CD14-positive monocyte (primary cell): ENCODE results near the gene PNPLA7. TPM values are rescaled to one million over a fixed set of nuclear protein-coding genes. Genes with fewer than 3 reads are reported as not detected.
"Not testable (repeated sequence)": the region's sequence is repeated elsewhere in the genome, so short reads cannot be mapped to it uniquely, and the experiment has no call there.

Experiments used
- DNase-seq, 3 donors: peaks; one replicate each; pipeline ENCODE4 v3.0.0-alpha.2; 2011 to 2022
- H2AFZ ChIP-seq: 2 replicates; pipeline ENCODE4 v1.6.0; 2012; ENCODE audit warnings: mild to moderate bottlenecking, low read depth, low read length, inconsistent platforms; ENCODE audit not compliant: insufficient read depth, poor library complexity, severe bottlenecking
- H3K27ac ChIP-seq, 2 donors: 1 replicate in 1 of 2; 2 replicates in 1 of 2; pipeline ENCODE4 v1.5.1; 2012 to 2013; ENCODE audit warnings: low read length in 2 of 2, control low read depth in 1 of 2, inconsistent platforms in 1 of 2, low read depth in 1 of 2, mild to moderate bottlenecking in 1 of 2
- H3K27me3 ChIP-seq, 2 donors: one replicate each; pipeline versions ENCODE4 v1.6.0 to v1.6.1; 2011 to 2013; ENCODE audit warnings: low read length in 2 of 2; ENCODE audit not compliant: control insufficient read depth in 2 of 2, insufficient read depth in 2 of 2
- H3K36me3 ChIP-seq, 2 donors: replicated peaks in 1 of 2; 1 replicate in 1 of 2; 2 replicates in 1 of 2; pipeline versions ENCODE4 v1.5.1 to v1.6.1; 2012 to 2013; ENCODE audit warnings: low read length in 2 of 2, control low read depth in 1 of 2, inconsistent platforms in 1 of 2, mild to moderate bottlenecking in 1 of 2; ENCODE audit not compliant: insufficient read depth in 2 of 2, control insufficient read depth in 1 of 2
- H3K4me1 ChIP-seq, 2 donors: 1 replicate in 1 of 2; 2 replicates in 1 of 2; pipeline versions ENCODE4 v1.5.1 to v1.6.1; 2012 to 2013; ENCODE audit warnings: low read length in 2 of 2, control low read depth in 1 of 2, inconsistent platforms in 1 of 2, mild to moderate bottlenecking in 1 of 2, moderate library complexity in 1 of 2; ENCODE audit not compliant: insufficient read depth in 2 of 2, control insufficient read depth in 1 of 2
- H3K4me2 ChIP-seq: replicated peaks from 2 replicates; pipeline ENCODE3; 2012; ENCODE audit warnings: low read length, moderate library complexity, mild to moderate bottlenecking; ENCODE audit not compliant: poor library complexity, severe bottlenecking; ENCODE audit errors: extremely low read depth
- H3K4me3 ChIP-seq, 3 experiments: fragments of 200-600 bp in 1 of 3; sonication (generic) in 1 of 3; replicated peaks in 1 of 3; 1 replicate in 2 of 3; 2 replicates in 1 of 3; pipeline ENCODE4 v1.5.1; 2011 to 2013; ENCODE audit warnings: low read length in 3 of 3, mild to moderate bottlenecking in 3 of 3, control low read depth in 2 of 3, low read depth in 2 of 3, inconsistent platforms in 1 of 3, moderate library complexity in 1 of 3
- H3K79me2 ChIP-seq: 2 replicates; pipeline ENCODE4 v1.6.0; 2012; ENCODE audit warnings: mild to moderate bottlenecking, control low read depth, inconsistent platforms, low read length, moderate library complexity; ENCODE audit not compliant: insufficient read depth
- H3K9ac ChIP-seq: 2 replicates; pipeline ENCODE4 v1.6.0; 2017; ENCODE audit warnings: low read length, mild to moderate bottlenecking; ENCODE audit not compliant: insufficient read depth, poor library complexity, severe bottlenecking
- H3K9me3 ChIP-seq, 2 donors: replicated peaks in 1 of 2; 1 replicate in 1 of 2; 2 replicates in 1 of 2; pipeline versions ENCODE4 v1.5.1 to v1.6.1; 2012 to 2013; ENCODE audit warnings: low read length in 2 of 2, control low read depth in 1 of 2; ENCODE audit not compliant: control insufficient read depth in 1 of 2, insufficient read depth in 1 of 2
- H4K20me1 ChIP-seq: 2 replicates; pipeline ENCODE4 v1.6.0; 2012; ENCODE audit warnings: mild to moderate bottlenecking, low read length, control low read depth, moderate library complexity; ENCODE audit not compliant: insufficient read depth
- H3K27ac Mint-ChIP-seq, 7 donors: one replicate each; pipeline ENCODE4 v1.8.0; 2020; ENCODE audit warnings: mild to moderate bottlenecking in 7 of 7, mixed read lengths in 7 of 7, moderate library complexity in 6 of 7, inconsistent platforms in 2 of 7
- H3K27me3 Mint-ChIP-seq, 3 donors: one replicate each; pipeline ENCODE4 v1.8.0; 2021 to 2022; ENCODE audit warnings: low read depth in 3 of 3, mild to moderate bottlenecking in 3 of 3, mixed read lengths in 3 of 3, moderate library complexity in 3 of 3, inconsistent platforms in 1 of 3
- H3K36me3 Mint-ChIP-seq, 2 donors: one replicate each; pipeline ENCODE4 v1.8.0; 2020; ENCODE audit warnings: mixed read lengths in 2 of 2, inconsistent platforms in 1 of 2, mild to moderate bottlenecking in 1 of 2
- H3K4me1 Mint-ChIP-seq: one replicate; pipeline ENCODE4 v1.8.0; 2020; ENCODE audit warnings: mild to moderate bottlenecking, mixed read lengths
- H3K4me3 Mint-ChIP-seq, 2 donors: one replicate each; pipeline ENCODE4 v1.8.0; 2020; ENCODE audit warnings: mild to moderate bottlenecking in 2 of 2, mixed read lengths in 2 of 2, moderate library complexity in 1 of 2
- H3K9me3 Mint-ChIP-seq, 7 donors: one replicate each; pipeline ENCODE4 v1.8.0; 2020 to 2022; ENCODE audit warnings: mixed read lengths in 7 of 7, mild to moderate bottlenecking in 6 of 7, moderate library complexity in 6 of 7, inconsistent platforms in 2 of 7
- WGBS: methylation state at CpG from one replicate; pipeline ENCODE4 v1.1.5; 2013; ENCODE audit warnings: missing lambda C conversion rate; ENCODE audit not compliant: insufficient coverage; 5-methylcytosine and 5-hydroxymethylcytosine counted together
- intact Hi-C, 2 donors: fragments of 100-400 bp; cut with micrococcal nuclease; formaldehyde crosslinking; loops; one replicate each; pipeline versions ENCODE4 v1.15.0 to v1.15.1; 2023
- polyA plus RNA-seq, 3 donors: library from polyadenylated mRNA; depleted of rRNA in 1 of 3; unstranded in 2 of 3; stranded (reverse) in 1 of 3; fragments of 300-500 nt in 2 of 3; fragments of >200 nt in 1 of 3; fragmentation: Illumina TruSeq in 2 of 3; gene quantifications; 1 replicate in 2 of 3; 2 replicates in 1 of 3; pipeline ENCODE4 v1.2.3, GENCODE V29; 2012 to 2021
- TF ChIP-seq, protein P1 (sequence below): fragments of 200-600 bp; IDR thresholded peaks from one replicate; pipeline ENCODE4 v1.8.0; 2022; ENCODE audit warnings: antibody characterized with exemption, mild to moderate bottlenecking

Gene PNPLA7
- polyA plus RNA-seq, 3 donors = 0.10 to 1.1 (median 0.14) TPM

DNA sequence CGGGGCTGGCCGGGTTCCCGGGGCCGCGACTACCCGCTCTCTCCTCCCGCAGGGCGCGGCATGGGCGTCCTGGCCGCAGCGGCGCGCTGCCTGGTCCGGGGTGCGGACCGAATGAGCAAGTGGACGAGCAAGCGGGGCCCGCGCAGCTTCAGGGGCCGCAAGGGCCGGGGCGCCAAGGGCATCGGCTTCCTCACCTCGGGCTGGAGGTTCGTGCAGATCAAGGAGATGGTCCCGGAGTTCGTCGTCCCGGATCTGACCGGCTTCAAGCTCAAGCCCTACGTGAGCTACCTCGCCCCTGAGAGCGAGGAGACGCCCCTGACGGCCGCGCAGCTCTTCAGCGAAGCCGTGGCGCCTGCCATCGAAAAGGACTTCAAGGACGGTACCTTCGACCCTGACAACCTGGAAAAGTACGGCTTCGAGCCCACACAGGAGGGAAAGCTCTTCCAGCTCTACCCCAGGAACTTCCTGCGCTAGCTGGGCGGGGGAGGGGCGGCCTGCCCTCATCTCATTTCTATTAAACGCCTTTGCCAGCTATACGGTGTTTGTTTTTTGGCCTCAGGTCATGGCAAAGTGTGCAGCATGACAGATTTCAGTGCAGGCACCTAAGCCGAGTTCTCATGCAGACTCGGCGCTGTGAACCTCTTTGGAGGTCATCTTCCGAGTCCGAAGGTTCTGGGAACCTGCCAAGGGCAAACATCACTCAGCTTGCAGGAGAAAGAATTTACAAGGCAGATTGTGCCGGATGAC is 2.0 kb upstream of the PNPLA7 start:
- DNase-seq = peak in 2 of 3 donors; percentile 12 to 16
- Mint-ChIP-seq H3K27ac (peak overlapping the region in 4 of 7 donors; percentile 20 to 79 (median 72)), H3K9me3 (no peaks in the 10 kb centered on the region), H3K4me3 (peak overlapping the region; percentile 77 to 78), H3K4me1 (peaks cover 13% of the 10 kb centered on the region), H3K27me3 (peaks cover 0 to 1% (median 0%) of the 10 kb centered on the region in 3 donors), H3K36me3 (peaks cover 22 to 34% of the 10 kb centered on the region in 2 donors)
- Histone ChIP-seq H3K9ac (peak overlapping the region; percentile 81), H3K4me3 (peak overlapping the region; percentile 50 to 91 (median 74)), H3K79me2 (peaks cover 7% of the 10 kb centered on the region), H3K27me3 (no peaks in the 10 kb centered on the region), H4K20me1 (peaks cover 11% of the 10 kb centered on the region), H2AFZ (peak overlapping the region; percentile 87), H3K4me1 (peaks cover 16 to 24% of the 10 kb centered on the region in 2 donors), H3K4me2 (peak overlapping the region; percentile 89), H3K9me3 (no peaks in the 10 kb centered on the region), H3K36me3 (peaks cover 23 to 27% of the 10 kb centered on the region in 2 donors), H3K27ac (peak overlapping the region in 1 of 2 donors; percentile 55)
- intact Hi-C loops = loop anchor here in 1 of 2 donors (5.0 to 10.0 kb wide), 2 partner anchors 53 to 350 kb away; partner anchors contain the start of genes ARRDC1 and TPRN
- 12% methylated on average over 57 of the region's 58 CpGs for WGBS
- TF ChIP-seq, protein P1, sequence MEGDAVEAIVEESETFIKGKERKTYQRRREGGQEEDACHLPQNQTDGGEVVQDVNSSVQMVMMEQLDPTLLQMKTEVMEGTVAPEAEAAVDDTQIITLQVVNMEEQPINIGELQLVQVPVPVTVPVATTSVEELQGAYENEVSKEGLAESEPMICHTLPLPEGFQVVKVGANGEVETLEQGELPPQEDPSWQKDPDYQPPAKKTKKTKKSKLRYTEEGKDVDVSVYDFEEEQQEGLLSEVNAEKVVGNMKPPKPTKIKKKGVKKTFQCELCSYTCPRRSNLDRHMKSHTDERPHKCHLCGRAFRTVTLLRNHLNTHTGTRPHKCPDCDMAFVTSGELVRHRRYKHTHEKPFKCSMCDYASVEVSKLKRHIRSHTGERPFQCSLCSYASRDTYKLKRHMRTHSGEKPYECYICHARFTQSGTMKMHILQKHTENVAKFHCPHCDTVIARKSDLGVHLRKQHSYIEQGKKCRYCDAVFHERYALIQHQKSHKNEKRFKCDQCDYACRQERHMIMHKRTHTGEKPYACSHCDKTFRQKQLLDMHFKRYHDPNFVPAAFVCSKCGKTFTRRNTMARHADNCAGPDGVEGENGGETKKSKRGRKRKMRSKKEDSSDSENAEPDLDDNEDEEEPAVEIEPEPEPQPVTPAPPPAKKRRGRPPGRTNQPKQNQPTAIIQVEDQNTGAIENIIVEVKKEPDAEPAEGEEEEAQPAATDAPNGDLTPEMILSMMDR = no peak

DNA sequence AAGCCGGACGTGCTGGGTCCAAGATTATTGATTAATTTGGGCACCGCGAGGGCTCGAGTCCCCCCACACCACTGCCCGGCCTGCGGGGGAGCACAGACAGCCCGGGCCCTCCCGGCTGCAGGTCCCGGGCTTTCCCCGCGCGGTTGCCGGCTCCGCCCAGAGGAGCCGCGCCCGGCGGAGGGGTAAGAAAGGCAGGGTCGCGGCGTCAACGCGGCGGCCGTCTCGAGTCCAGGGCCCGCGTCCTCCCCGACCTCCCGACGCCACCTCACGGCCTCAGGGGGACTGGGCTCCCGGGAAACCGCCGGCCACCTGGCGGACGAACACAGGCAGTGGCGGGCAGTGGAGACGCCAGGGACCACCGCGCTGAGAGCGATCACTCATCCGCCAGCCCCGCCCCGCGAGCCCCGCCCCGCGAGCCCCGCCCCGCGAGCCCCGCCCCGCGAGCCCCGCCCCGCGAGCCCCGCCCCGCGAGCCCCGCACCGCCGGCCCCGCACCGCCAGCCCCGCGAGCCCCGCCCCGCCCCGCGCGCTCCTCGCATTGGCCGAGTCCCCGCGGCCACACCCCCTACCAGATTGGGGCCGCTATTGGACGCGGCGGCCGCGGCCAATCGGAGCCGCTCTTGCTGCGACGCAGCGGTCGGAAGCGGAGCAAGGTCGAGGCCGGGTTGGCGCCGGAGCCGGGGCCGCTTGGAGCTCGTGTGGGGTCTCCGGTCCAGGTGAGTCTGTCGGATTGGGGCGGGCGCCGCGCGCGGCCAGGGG is 1.2 kb upstream of the PNPLA7 start, which contains the start of gene MRPL41:
MRPL41 (plus strand) TSS at position 616 of the 758 bp plus-strand sequence. CDS start 203 bp downstream, outside the sequence.
- H3K27ac ChIP-seq = peak within 1 kb of the TSS in 1 of 2 donors; percentile 55
- DNase-seq = peak; percentile 79 to 90 (median 86)
- peaks cover 7% of the 10 kb centered on the region for H3K79me2 ChIP-seq
- H3K27me3 ChIP-seq = no peaks in the 10 kb centered on the region
- Mint-ChIP-seq H3K36me3 (peaks cover 16 to 28% of the 10 kb centered on the region in 2 donors), H3K27ac (peak within 1 kb of the TSS in 4 of 7 donors; percentile 20 to 79 (median 72)), H3K27me3 (no peaks in the 10 kb centered on the region), H3K9me3 (no peaks in the 10 kb centered on the region), H3K4me3 (peak within 1 kb of the TSS; percentile 77 to 78), H3K4me1 (peaks cover 13% of the 10 kb centered on the region)
- H3K36me3 ChIP-seq = peaks cover 17 to 20% of the 10 kb centered on the region in 2 donors
- intact Hi-C loops = loop anchor here in 1 of 2 donors (5.0 to 10.0 kb wide), 2 partner anchors 53 to 349 kb away; partner anchors contain the start of genes ARRDC1 and TPRN
- TF ChIP-seq, protein P1 = peak; percentile 46
- H4K20me1 ChIP-seq = peaks cover 11% of the 10 kb centered on the region
- H3K4me2 ChIP-seq = peak within 1 kb of the TSS; percentile 89
- H3K9me3 ChIP-seq = no peaks in the 10 kb centered on the region
- H3K9ac ChIP-seq = peak within 1 kb of the TSS; percentile 81
- H2AFZ ChIP-seq = peak within 1 kb of the TSS; percentile 87
- peaks cover 16 to 24% of the 10 kb centered on the region in 2 donors for H3K4me1 ChIP-seq
- peak within 1 kb of the TSS; percentile 50 to 91 (median 74) for H3K4me3 ChIP-seq
- under 1% methylated on average over 103 of the region's 106 CpGs for WGBS

DNA sequence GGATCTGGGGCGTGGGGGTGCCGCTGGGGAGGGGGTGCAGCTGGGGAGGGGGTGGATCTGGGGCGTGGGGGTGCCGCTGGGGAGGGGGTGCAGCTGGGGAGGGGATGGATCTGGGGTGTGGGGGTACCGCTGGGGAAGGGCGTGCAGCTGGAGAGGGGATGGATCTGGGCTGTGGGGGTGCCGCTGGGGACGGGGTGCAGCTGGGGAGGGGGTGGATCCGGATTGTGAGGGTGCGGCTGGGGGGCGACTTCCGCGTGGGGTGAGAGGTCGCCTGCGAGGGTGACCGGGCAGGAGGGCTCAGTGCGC is 709 bp upstream of the PNPLA7 start:
- Mint-ChIP-seq H3K4me1 (peaks cover 13% of the 10 kb centered on the region), H3K36me3 (peaks cover 10 to 22% of the 10 kb centered on the region in 2 donors), H3K27ac (peak overlapping the region in 1 of 7 donors; percentile 50), H3K4me3 (peak overlapping the region; percentile 68 to 73)
- H3K27me3 ChIP-seq, DNase-seq, H3K9me3 ChIP-seq, H3K79me2 ChIP-seq, H3K9me3 Mint-ChIP-seq, H3K27ac ChIP-seq, H3K27me3 Mint-ChIP-seq: not testable (repeated sequence)
- Histone ChIP-seq H3K36me3 (peaks cover 12 to 15% of the 10 kb centered on the region in 2 donors), H3K4me1 (peaks cover 16 to 24% of the 10 kb centered on the region in 2 donors), H3K4me3 (peak overlapping the region; percentile 47 to 91 (median 72)), H3K9ac (peak overlapping the region; percentile 49), H2AFZ (peak overlapping the region; percentile 81), H4K20me1 (peaks cover 11% of the 10 kb centered on the region), H3K4me2 (peak overlapping the region; percentile 88)
- intact Hi-C loops = loop anchor here in 1 of 2 donors (5.0 to 10.0 kb wide), 2 partner anchors 54 to 349 kb away; partner anchors contain the start of genes ARRDC1 and TPRN
- 0% methylated on average over 12 of the region's 17 CpGs for WGBS
